ENCODE results near the gene AXIN2.
"Not testable (repeated sequence)": the region's sequence is repeated elsewhere in the genome, so short reads cannot be mapped to it uniquely, and the experiment has no call there.

Gene AXIN2

DNA sequence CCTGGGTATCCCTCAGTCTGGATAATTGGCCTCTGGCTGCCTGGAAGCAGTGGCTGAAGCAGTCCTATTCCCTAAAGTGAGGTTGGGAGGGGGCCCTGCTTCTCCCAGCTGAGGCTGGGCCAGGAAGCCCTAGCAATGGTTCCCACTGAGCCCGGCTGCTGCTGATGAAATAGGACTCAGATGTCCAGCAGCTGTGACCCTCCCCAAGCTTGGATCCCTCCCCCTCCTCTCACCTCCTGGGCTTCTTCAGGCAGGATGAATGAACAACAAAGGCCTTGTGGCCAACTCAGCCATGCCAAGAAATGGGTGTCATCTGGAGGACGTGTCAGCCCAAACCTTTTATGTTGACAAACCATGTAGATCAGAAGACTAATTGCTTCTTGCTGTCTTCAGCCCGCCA, 42.0 kb downstream of the AXIN2 start:
- no peak for DNase-seq (ENCODE audit: low spot score)

DNA sequence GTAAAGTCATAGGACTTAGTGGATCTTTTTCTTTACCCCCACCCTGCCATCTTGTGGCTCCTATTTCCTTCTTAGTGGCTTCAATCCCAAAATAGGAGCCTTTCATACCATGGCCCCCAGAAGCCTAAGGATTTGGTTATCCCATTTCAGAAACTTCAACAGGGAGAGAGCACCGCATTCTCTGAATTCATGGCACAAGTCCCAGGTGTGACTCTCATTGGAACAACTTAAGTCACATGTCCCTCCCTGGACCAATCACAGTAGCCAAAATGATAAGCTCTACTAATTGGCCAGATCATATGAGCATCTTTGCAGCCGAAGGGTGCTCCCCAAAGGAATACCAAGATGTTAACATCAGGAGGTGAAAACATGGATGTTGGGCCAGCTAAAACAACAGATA, 43.2 kb downstream of the AXIN2 start:
- DNase-seq (ENCODE audit: low spot score) = no peak

DNA sequence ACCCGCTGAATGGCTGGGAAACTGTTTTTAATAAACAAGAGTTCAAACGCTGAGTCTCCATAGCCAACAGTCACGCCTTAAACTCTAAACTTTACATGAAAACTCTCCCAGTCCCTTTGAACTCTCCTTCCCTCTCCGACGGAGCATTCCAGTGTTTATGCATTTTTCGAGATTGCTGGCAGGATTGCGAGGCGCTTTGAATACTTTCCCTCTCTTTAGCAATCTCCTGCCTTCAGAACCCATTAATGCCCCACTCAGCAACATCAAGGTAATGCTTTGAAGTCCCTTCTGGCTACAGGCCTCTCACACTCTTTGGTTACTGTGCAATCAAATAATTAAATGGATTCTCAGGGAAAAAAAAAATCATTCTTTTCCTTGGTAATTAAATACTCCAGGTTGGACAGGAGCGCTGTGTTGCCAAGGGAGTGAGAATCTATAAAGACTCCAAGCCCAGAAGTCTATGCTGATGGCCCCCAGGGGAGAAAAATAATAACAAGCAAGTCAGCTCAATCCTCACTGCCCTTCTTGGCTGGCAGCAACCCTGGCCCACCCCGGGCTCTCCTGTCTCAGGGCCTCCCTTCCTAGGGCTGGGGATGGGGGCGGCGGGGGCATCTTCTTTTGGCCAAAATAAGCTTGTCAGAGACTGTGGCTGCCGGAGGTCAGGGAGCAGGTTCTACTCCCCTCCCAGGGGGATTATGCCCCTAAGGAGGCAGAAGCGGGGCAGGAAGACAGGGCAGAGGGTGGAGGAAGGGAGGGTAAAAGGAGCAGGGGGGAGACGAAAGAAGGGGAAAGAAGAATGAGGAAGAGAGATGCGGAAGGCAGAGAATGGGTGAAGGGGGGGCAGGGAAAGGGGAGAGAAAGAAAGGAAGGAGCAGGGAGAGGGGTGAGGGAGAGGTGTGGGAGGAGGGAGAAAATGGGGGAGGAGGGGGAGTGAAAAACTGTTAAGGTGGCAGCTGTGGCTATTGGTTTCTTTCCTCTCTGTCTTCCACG, 45.2 kb downstream of the AXIN2 start:
- DNase-seq (ENCODE audit: low spot score) = no peak

DNA sequence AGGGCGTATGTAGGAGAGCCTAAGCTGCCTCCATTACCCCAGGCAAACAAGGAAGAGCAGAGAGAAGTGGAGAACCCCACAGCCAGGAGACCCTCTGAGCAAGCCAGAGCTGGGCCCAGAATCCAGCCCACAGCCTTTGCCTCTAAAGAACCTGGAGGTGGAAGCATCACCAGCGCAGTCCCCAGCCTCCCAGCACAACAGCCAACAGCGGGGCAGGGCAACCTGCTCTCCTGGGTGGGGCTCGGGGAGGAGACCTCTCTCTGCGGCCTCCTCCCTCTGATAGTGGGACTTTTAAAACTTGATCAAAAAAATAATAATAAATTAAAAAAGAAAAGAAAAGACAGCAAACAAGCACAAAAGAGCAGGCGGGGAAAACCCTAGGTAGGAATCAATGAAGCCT, 45.9 kb downstream of the AXIN2 start:
- DNase-seq (ENCODE audit: low spot score) = no peak

DNA sequence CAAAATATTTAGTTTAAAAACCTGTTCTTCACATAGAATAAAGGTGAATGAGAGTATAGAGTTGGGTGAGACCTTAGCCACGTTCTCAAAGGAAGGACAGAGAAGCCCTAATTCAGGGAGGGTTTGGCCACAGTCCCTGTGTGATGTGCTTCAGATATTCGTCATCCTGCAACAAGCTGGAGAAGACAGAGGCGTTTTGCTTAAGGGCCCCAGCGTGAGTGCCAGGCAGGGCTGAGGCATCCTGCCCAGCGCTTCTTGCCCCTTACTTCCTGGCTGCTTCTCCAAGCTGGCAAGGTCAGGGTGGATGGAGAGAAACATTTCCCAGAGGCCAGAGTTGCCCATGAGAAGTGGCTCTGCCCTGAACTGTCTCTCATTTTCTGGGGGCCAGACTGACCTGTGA, 46.9 kb downstream of the AXIN2 start:
- DNase-seq (ENCODE audit: low spot score) = no peak

DNA sequence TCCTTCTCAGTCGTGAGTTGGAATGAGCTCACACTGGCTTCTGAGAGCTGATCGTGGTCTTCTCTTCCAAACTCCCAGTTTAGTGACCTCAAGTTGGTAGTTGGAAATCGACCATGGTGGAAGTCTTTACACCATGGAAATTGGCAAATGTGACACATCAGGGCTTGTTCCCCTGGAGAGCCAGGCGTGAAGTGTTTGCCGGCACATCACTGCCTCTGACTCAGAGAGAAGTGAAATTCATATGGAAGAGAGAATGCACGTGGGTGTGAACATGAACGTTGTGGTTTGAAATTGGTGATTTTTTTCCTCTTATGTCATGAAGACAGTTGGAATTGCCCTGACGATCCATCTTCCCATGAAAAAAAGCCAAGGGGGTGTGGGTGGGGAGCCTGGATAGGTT, 47.4 kb downstream of the AXIN2 start:
- DNase-seq (ENCODE audit: low spot score) = no peak

DNA sequence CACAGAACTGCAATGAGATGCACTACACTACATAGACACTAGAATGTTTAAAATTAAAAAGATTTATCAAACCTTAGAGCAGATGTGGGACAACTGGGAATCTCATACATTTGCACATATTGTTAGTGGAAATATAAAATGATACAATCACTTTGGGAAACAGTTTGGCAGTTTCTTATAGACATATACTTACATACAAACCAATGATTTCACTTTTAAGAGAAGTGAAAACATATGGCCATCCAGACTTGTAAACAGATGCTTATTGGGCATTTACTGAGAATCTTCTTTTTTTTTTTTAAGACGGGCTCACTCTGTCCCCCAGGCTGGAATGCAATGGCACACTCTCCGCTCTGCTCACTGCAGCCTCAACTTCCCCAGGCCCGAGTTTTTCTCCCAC, 50.1 kb downstream of the AXIN2 start:
- no peak for DNase-seq (ENCODE audit: low spot score)

DNA sequence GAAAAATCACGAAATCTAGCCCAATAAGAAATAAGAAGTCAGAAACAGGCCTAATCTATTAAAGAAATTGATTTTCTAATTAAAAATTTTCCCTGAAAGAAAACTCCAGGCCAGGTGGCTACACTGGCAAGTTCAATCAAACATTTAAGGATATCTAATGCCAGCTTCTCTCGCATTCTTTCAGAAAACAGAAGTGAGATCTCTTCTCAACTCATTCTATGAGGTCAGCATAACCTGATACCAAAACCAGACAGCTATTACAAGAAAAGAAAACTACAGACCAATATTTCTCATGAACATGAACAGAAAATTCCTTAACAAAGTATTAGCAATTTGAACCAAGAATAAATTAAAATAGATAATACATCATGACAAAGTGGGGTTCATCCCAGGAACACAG, 52.4 kb downstream of the AXIN2 start:
- DNase-seq (ENCODE audit: low spot score) = no peak

DNA sequence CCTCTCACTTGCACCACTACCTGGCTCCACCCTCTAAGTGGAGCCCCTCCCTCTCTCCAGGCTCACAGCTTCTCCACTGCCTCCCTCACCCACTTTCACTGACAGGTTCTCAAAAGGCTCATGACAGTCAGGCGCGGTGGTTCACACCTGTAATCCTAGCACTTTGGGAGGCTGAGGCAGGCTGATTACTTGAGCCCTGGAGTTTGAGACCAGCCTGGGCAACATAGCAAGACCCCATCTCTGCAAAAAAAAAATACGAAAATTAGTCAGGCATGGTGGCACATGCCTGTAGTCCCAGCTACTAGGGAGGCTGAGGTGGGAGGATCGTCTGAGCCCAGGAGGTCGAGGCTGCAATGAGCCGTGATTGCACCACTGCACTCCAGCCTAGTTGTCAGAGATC, 56.8 kb downstream of the AXIN2 start:
- not testable (repeated sequence) for DNase-seq (ENCODE audit: low spot score)

DNA sequence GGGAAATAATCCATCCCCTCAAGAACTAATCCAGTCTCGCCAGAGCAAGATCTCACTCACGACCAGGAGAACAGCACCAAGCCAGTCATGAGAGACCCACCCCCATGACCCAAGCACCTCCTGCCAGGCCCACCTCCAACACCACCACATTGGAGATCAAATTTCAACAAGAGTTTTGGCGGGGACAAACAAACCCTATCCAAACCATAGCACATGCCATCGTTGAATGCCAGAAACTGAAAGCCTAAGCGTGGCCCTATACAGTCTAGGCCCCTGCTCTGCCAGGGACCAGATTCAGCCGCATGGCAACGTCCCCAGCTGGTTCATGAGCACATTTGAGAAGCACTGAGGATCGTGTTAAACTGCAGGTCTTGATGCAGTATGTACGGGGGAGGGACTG, 57.3 kb downstream of the AXIN2 start:
- DNase-seq (ENCODE audit: low spot score) = no peak

DNA sequence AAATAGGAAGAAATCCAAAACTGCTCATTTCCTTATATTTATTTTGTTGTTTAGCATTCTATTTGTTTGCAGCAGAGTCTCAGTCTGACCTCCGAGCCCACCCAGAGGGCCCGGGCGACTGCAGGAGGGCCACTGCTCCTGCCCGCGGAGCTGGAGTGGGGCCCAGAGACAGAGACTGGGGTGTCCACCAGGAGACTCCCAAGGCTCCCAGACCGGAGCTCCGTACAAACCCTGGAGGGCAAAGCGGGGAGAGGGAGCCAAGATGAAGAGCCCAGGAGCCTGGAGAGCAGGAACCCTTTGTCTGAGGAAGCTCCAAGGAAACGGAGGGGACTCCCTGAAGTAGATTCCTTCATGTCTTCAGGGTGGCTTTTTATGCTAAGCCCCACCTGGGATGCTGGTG, 57.9 kb downstream of the AXIN2 start:
- no peak for DNase-seq (ENCODE audit: low spot score)

DNA sequence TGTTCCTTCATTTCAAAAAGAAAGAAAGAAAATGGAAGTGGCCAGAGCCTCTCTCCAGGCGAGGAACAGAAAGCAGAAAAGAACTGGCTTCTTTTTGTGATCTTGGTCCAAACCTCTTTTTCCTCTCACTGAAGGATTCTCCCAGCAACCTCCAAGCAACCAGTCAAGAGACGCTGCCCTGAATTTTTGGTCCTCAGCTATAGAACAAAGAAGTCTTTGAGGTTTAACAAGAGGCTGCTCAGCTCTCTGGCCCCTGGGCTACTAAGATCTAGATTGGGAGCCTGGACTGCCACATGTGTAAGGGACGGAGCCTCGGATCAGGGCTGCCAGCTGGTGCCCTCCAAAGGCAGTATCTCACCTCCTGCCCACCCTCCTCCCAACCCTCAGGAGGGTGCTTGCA, 62.6 kb downstream of the AXIN2 start:
- DNase-seq (ENCODE audit: low spot score) = no peak

DNA sequence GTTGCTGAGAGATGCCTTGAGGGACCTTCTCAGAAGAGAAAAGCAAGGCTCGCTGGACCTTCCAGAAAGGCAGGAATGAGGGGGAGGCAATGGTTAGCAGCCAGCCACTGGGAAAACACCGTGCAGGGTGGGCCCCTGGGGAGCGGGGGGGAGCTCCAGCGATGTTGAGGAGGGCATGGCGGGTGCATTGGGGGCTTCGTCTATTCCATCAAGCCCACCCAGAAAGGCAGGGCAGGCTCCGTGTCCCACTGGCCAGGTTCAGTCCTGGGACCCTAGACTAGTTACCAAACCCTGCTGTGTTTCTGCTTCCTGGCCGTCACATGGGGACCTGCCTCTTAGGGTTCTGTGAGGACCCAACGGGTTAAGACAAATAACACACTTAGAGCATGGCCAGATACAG, 64.6 kb downstream of the AXIN2 start:
- DNase-seq (ENCODE audit: low spot score) = no peak

DNA sequence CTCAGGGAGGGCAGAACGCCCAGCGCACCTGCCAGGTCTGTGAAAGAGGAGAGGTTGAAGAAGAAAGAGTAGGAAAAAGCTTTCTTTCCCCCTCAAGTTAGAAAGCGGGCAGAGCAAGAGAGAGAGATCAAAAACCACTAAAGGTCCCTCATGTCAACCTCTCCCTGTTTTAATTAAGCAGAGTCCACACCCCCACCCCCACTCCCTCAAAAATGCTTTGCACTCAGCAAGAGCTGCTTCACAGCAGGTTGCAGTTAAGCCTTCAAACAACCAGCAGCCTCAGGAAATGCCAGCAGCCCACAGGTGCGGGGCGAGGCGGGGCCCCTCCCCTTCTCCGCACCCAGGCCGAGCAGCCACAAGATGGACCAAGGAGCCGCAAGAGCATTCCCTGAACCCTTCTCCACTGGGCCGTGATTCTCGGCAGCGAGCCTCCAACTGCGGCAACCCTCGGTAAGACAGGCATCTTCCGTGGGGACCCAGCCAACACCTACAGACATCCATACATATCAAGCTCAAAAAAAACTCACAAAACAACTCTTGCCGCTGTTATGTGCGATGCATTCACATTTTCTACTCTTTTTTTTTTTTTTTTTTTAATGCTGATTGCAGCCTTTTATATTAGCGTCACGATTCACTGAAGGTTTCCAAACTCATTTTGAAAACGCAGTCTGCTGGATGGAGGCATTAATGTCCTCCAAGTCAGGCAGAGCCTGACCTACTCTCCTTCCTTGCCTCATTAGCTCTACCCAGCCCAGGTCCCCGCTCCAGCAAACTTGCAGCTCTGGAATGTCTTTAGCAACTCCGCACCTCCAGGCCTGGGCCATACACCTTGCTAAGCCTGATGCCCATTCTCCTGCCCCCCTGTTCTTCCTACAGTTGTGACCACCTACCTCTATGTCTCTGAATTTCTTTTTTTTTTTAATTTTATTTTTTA, 66.1 kb downstream of the AXIN2 start:
- peak; percentile 3 for DNase-seq (ENCODE audit: low spot score)

DNA sequence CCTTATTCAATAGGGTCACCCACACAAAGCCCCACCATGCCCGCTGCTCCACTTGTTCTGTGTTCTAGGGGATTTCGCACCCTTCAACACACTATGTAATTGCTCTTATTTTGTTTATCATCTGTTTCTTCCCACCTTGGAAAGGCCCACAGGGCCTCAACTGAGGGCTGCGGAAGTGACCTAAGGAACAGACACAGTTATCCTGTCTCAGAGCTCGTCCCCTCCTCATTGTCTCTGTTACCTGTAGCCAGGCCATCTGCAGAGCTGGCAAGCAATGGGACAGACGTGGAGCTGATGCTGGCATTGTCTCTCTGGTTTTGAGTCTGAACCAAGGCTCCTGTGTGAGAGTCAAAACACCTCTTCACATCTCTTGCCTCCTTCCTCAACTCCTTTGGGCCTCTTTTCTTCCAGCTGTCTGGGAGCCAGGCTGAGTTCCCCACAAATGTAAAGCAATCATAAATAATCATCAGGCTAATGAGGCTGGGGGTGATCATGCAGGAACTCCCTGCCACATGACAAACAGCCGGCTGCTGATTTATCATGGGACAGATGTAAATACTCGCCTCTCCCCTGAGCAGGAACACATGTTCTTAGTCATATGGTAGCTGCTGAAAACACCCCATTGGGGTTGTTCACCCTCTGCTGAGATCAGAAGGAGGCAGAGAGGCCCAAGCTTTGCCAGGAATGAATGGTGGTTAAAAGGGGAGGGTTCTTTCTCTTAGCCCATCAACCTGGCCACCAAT, 71.9 kb downstream of the AXIN2 start:
- no peak for DNase-seq (ENCODE audit: low spot score)

DNA sequence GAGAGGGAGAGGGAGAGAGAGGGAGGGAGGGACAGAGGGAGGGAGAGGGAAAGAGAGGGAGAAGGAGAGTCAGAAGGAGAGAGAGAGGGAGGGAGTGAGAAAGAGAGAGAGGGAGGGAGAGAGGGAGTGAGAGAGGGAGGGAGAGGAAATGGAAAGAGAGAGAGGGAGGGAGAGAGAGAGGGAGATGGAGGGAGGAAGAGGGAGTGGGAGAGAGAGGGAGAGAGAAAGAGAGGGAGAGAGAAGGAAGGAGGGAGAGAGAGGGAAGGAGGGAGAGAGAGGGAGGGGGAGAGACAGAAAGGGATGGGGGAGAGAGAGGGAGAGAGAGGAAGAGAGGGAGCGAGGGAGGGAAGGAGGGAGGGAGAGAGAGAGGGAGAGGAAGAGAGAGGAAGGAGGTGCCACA, 72.8 kb downstream of the AXIN2 start:
- no peak for DNase-seq (ENCODE audit: low spot score)

DNA sequence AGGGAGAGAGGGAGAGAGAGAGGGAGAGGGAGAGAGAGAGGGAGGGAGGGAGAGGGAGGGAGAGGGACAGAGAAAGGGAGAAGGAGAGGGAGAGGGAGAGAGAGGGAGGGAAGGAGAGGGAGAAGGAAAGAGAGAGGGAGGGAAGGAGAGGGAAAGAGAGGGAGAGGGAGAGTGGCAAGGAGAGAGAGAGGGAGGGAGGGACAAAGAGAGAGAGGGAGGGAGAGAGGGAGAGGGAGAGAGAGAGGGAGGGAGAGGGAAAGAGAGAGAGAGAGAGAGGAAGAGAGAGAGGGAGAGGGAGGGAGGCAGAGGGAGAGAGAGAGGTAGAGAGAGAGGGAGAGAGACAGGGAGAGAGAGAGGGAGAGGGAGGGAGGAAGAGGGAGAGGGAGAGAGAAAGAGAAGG, 73.5 kb downstream of the AXIN2 start:
- DNase-seq (ENCODE audit: low spot score) = no peak

DNA sequence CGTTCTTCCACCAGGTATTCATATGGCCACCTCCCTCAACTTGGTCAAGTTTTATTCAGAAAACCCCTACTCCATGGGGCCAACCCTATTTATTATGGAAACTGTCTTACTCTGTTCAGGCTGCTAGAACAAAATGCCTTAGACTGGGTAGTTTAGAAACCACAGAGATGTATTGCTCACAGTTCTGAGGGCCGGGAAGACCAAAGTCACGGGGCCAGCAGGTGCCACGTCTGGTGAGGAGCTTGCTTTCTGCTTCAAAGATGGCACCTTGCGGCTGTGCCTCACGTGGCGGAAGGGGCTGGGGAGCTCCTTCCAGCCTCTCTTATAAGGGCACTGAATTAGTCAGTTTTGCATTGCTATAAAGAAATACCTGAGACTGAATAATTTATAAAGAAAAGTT, 74.3 kb downstream of the AXIN2 start:
- no peak for DNase-seq (ENCODE audit: low spot score)

DNA sequence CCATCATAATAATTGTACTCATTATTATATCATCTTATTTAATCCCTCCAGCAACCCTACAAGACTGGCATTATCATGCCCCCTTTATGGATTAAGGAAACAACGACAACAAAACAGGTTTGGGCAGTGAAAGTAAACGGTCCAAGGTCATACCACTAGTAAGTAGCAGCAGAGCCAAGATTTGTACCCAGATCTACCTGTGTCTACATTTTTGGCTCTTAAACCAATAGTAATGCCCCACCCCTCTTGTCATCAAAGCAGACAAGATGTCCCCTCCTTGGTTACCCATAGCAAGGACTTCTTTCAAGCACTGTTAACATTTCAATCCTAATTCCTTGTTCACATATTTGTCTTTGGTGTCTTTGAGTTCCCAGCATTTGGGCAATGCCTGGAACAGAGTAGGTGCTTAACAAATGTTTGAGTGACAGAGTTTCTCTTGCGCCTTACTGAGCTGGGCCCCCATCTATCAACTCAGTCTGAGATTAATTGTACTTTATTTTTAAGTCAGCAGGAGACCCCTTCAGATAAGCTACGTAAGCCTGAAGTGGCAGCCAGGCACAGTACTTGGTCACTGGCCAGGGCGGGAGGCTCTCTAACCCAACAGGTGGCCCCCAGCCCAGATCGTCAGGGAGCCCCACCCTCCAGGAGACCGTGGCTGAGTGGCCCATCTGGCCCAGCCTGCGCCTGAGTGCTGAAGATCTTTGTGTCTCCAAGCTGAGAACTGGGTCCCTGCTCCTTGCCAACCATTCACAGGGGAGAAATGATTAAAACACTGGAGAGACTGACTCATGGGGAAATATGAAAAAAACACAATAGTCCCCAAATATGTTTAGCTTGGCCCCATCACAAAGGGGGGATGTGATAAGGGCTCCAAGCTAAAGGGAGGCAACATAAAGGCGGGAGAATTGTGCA, 75.8 kb downstream of the AXIN2 start:
- DNase-seq (ENCODE audit: low spot score) = no peak

DNA sequence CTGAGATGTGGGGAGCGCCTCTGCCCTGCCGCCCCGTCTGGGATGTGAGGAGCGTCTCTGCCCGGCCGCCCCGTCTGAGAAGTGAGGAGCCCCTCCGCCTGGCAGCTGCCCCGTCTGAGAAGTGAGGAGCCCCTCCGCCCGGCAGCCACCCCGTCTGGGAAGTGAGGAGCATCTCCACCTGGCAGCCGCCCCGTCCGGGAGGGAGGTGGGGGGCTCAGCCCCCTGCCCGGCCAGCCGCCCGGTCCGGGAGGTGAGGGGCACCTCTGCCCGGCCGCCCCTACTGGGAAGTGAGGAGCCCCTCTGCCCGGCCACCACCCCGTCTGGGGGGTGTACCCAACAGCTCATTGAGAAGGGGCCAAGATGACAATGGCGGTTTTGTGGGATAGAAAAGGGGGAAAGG, 77.0 kb downstream of the AXIN2 start:
- DNase-seq (ENCODE audit: low spot score) = not testable (repeated sequence)

DNA sequence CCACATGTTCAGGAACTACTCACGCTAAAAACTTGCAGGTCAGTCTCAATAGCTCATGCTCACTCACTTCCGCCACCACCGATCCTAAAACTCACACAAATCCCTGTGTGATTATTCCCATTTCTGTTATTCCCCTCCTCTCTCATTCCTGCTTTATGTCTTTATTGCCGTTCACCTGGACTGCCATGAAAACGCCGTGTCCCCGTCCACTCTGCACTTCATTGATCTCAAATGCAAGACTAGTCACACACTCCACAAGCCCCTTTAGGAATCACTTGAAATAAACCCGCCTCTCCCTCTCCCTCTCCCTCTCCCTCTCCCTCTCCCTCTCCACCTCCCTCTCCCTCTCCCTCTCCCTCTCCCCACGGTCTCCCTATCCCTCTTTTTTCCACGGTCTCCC, 78.0 kb downstream of the AXIN2 start:
- no peak for DNase-seq (ENCODE audit: low spot score)
